ENCODE data around the gene TMEM204. TPM values are rescaled to one million over a fixed set of nuclear protein-coding genes. Genes with fewer than 3 reads are reported as not detected.

Gene TMEM204
- total and polyA plus RNA-seq, 3 donors from 2014 or later, result 13.7 to 21.4 (median 19.4) TPM

DNA sequence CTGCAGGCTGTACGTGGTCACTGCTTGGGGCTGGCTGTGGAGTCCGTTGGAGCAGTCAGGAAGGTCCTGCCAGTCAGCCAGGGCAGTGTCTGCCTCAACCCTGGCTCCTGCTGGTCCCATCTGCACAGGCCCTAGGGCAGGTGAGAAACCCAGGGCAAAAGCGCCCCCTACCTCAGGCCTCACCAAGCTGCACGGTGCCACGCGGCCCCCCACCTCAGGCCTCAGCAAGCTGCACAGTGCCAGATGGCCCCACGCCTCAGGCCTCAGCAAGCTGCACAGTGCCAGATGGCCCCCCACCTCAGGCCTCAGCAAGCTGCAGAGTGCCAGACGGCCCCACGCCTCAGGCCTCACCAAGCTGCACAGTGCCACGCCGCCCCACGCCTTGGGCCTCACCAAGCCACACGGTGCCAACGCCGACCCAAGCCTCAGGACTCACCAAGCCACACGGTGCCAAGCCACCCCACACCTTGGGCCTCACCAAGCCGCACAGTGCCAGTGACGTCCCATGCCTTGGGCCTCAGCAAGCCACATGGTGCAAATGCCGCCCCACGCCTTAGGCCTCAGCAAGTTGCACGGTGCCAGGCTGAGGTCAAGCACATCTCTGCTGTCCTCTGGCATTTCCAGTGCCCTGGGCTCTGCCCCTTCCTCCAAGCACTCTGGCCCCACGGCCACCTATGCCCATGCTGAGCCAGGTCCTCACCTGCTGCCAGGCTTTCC, 5.5 kb downstream of the TMEM204 start:
- no peaks in the 10 kb centered on the region for H3K36me3 ChIP-seq (ENCODE audit: low read depth, missing control alignments)
- peaks cover 10% of the 10 kb centered on the region for H3K4me1 ChIP-seq
- WGBS, 2 donors, result 85 to 90% methylated on average over 14 to 22 of the region's 22 CpGs
- no peak overlapping the region for H3K27ac ChIP-seq
- no peak for TF ChIP-seq POLR2A (IDR thresholded peaks at IDR 0.05)
- no peak for TF ChIP-seq CTCF (IDR thresholded peaks at IDR 0.05)
- H3K4me3 ChIP-seq, result no peak overlapping the region
- DNase-seq, result no peak
- H3K27me3 ChIP-seq, result no peaks in the 10 kb centered on the region
- intact Hi-C loops (cut with DNase I; ENCODE audit: low total_unique reads), result loop anchor here (10.0 kb wide), 1 partner anchor 76 kb away; the partner anchor contains the start of genes CRAMP1 and IFT140
- no peaks in the 10 kb centered on the region for H3K9me3 ChIP-seq

DNA sequence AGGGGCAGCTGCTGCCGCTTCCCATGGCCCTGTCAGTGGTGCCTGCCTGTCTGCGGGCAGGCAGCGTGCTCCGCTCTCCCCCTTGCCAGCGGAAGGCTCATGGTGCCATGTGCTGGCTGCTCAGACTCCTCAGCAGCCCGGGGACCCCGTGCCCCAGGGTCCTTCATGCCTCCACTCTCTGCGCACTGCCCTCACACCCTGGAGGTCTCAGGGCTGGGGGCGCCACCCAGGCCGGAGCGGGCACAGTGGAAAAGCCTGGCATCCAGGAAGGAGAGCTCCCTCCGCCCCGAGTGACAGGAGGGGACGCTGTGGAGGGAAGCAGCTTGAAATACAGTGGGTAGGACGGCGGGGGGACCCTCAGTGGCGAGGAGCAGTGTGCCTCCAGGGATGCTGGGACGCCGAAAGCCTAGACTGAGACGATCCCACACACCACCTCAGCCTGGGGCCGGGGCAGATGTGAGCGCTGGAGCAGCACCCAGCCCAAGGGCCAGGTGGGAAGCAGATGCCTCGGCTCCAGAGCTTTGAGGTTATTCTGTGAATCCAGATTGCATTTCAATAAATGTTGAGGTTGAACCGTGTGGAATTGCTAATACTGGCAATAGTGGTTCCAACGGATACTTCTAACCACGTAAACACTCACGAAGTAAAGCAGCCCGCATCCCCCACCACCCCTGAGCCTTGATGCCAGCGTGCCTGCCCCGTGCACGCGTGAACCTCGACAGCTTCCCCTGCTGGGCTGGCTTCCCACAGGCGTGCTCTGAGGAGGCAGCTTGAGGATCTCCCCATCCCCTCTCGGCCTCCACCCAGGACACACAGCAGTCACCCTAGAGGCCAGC, 6.5 kb downstream of the TMEM204 start:
- Histone ChIP-seq H3K9me3 (no peaks in the 10 kb centered on the region), H3K36me3 (ENCODE audit: low read depth, missing control alignments) (no peaks in the 10 kb centered on the region), H3K27ac (no peak overlapping the region), H3K27me3 (no peaks in the 10 kb centered on the region), H3K4me3 (no peak overlapping the region), H3K4me1 (peaks cover 16% of the 10 kb centered on the region)
- DNase-seq, result no peak
- intact Hi-C loops (cut with DNase I; ENCODE audit: low total_unique reads), result loop anchor here (10.0 kb wide), 1 partner anchor 75 kb away; the partner anchor contains the start of genes CRAMP1 and IFT140
- TF ChIP-seq CTCF (IDR thresholded peaks at IDR 0.05), result no peak
- TF ChIP-seq POLR2A (IDR thresholded peaks at IDR 0.05), result no peak
- WGBS, 2 donors, result 91 to 98% methylated on average over 12 to 35 of the region's 35 CpGs

DNA sequence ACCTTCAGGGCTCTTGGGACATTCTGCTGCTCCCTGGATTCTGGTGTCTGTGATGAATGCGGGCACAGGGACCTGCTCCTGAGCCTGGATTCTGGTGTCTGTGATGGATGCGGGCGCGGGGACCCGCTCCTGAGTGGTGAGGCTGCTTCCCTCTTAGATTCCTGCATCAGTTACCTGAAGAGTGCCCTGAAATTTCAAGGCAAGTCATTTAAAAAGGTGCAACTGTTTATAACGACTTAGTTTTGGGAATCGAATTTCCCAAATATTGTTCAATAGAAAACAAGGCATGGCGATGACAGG, 7.0 kb downstream of the TMEM204 start:
- Histone ChIP-seq H3K36me3 (ENCODE audit: low read depth, missing control alignments) (no peaks in the 10 kb centered on the region), H3K9me3 (no peaks in the 10 kb centered on the region), H3K4me3 (no peak overlapping the region), H3K27ac (no peak overlapping the region), H3K27me3 (no peaks in the 10 kb centered on the region), H3K4me1 (peaks cover 16% of the 10 kb centered on the region)
- TF ChIP-seq POLR2A (IDR thresholded peaks at IDR 0.05) (no peak), CTCF (IDR thresholded peaks at IDR 0.05) (no peak)
- intact Hi-C loops (cut with DNase I; ENCODE audit: low total_unique reads), result no loop called here
- WGBS, 2 donors, result 69 to 98% methylated on average over 3 to 8 of the region's 8 CpGs
- no peak for DNase-seq

GRCh38 chr16:1541293-1542165, 8.1 kb downstream of the TMEM204 start:
- WGBS, 2 donors, result 89% methylated on average over 34 of the region's 41 CpGs; no CpG with 5 or more reads in 1 of the 2 donors
- no peak for TF ChIP-seq CTCF (IDR thresholded peaks at IDR 0.05)
- TF ChIP-seq POLR2A (IDR thresholded peaks at IDR 0.05), result no peak
- Histone ChIP-seq H3K4me3 (no peak overlapping the region), H3K36me3 (ENCODE audit: low read depth, missing control alignments) (no peaks in the 10 kb centered on the region), H3K27me3 (no peaks in the 10 kb centered on the region), H3K27ac (no peak overlapping the region), H3K4me1 (peaks cover 25% of the 10 kb centered on the region), H3K9me3 (no peaks in the 10 kb centered on the region)
- no peak for DNase-seq
- intact Hi-C loops (cut with DNase I; ENCODE audit: low total_unique reads), result no loop called here
